ENCODE data around the gene ATG10. TPM values are rescaled to one million over a fixed set of nuclear protein-coding genes. Genes with fewer than 3 reads are reported as not detected.
"Not testable (repeated sequence)": the region's sequence is repeated elsewhere in the genome, so short reads cannot be mapped to it uniquely, and the experiment has no call there.

Gene ATG10
- total RNA-seq, 4 donors from 2014 or later = 8.5 to 15.2 (median 11.6) TPM

GRCh38 chr5:82137205-82137604 lies 165.4 kb downstream of the ATG10 start:
- intact Hi-C loops (cut with DNase I) = no loop called here
- H3K4me1 ChIP-seq = no peaks in the 10 kb centered on the region
- WGBS, 2 donors = 95 to 96% methylated on average over 5 of the region's 5 CpGs

DNA sequence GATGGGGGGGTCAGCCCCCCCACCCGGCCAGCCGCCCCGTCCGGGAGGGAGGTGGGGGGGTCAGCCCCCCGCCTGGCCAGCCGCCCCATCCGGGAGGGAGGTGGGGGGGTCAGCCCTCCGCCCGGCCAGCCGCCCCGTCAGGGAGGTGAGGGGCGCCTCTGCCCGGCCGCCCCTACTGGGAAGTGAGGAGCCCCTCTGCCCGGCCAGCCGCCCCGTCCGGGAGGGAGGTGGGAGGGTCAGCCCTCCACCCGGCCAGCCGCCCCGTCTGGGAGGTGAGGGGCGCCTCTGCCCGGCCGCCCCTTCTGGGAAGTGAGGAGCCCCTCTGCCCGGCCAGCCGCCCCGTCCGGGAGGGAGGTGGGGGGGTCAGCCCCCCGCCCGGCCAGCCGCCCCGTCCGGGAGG lies 168.0 kb downstream of the ATG10 start:
- H3K27ac ChIP-seq; intact Hi-C loops (cut with DNase I); H3K36me3 ChIP-seq; DNase-seq; H3K9me3 ChIP-seq; H3K4me1 ChIP-seq; H3K4me3 ChIP-seq (replicated peaks in 1 of 3); H3K27me3 ChIP-seq: not testable (repeated sequence)
- WGBS, 2 donors = no CpG with 5 or more reads among the region's 33 CpGs

More at GRCh38 chr5:82137205-82137604, 165.4 kb downstream of the ATG10 start:
- H3K36me3 ChIP-seq = no peaks in the 10 kb centered on the region
- H3K27ac ChIP-seq = no peak overlapping the region
- no peaks in the 10 kb centered on the region for H3K9me3 ChIP-seq
- TF ChIP-seq POLR2A (IDR thresholded peaks at IDR 0.05) (no peak), CTCF (IDR thresholded peaks at IDR 0.05) (no peak)
- no peak overlapping the region for H3K4me3 ChIP-seq (replicated peaks in 1 of 3)
- DNase-seq = no peak
- H3K27me3 ChIP-seq = no peaks in the 10 kb centered on the region

DNA sequence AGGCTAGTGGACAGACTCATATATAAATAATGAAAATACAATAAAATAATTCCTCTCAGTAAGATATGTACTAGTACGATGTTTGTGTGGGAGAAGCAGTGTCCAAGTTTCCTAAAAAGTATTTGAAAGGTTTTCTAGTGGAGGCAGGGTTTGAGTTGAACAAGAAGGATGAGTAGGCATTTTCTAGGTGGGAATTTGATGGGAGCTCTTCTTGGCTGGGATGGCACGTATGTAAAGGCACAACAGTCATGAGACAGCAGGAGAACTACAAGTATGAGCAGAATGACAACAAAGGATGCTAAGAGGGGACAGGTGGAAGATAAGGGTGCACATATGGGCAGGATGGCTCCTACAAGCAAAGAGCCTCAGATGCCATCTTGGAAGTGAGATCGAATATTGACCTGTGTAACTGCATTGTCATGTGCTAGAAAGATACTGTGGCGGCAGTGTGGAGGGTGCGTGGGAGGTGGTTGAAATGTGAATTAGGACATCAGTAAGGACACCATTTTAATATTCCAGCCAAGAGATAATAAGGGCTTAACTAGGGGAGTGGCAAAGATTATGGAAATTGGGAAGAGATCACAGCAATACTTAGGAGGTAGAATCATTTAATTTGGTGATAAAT lies 170.5 kb downstream of the ATG10 start:
- no peak for TF ChIP-seq CTCF (IDR thresholded peaks at IDR 0.05)
- no peak overlapping the region for H3K27ac ChIP-seq
- WGBS, 2 donors = 96 to 99% methylated on average over 5 of the region's 5 CpGs
- no peaks in the 10 kb centered on the region for H3K27me3 ChIP-seq
- no peaks in the 10 kb centered on the region for H3K36me3 ChIP-seq
- H3K4me1 ChIP-seq = no peaks in the 10 kb centered on the region
- intact Hi-C loops (cut with DNase I) = no loop called here
- H3K9me3 ChIP-seq = no peaks in the 10 kb centered on the region
- H3K4me3 ChIP-seq (replicated peaks in 1 of 3) = no peak overlapping the region
- no peak for DNase-seq

DNA sequence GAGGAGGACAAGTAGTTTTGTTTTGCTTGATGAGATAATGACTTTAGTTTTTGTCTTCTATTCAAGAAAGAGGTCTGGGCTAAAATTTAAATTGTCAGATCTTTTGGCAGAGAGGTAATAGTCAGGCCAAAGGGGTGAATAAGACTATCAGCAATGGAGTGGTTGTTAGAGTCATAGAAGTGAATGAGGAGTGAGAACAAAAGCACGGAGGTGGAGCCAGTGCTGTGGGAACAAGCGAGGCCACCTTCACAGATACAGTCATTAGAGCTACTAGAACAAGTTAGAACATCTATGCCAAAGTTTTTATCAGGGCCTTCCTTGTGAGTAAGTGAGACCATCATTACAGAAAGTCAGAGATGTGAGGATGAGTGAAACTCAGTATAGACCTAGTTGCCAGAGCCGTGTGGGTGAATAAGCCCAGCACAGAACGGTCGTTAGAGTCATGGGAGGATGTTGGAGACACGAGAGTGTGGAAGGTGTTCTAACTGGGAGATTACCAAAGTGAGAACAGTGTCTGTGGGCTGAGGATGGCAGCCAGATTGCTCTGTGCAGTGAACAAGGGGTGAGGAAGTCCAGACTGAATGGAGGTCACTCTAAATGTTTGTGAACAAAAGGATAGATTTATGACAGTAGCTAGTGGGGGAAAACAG lies 171.2 kb downstream of the ATG10 start:
- H3K4me1 ChIP-seq = no peaks in the 10 kb centered on the region
- intact Hi-C loops (cut with DNase I) = no loop called here
- no peak for DNase-seq
- H3K27me3 ChIP-seq = no peaks in the 10 kb centered on the region
- no peak for TF ChIP-seq CTCF (IDR thresholded peaks at IDR 0.05)
- TF ChIP-seq POLR2A (IDR thresholded peaks at IDR 0.05) = no peak
- H3K4me3 ChIP-seq (replicated peaks in 1 of 3) = no peak overlapping the region
- WGBS, 2 donors = 87 to 92% methylated on average over 6 of the region's 6 CpGs
- no peak overlapping the region for H3K27ac ChIP-seq
- no peaks in the 10 kb centered on the region for H3K9me3 ChIP-seq
- no peaks in the 10 kb centered on the region for H3K36me3 ChIP-seq

- H3K27ac ChIP-seq = no peak overlapping the region
Measured at GRCh38 chr5:82147860-82148573, 176.2 kb downstream of the ATG10 start.

More at GRCh38 chr5:82147860-82148573, 176.2 kb downstream of the ATG10 start:
- TF ChIP-seq POLR2A (IDR thresholded peaks at IDR 0.05) (no peak), CTCF (IDR thresholded peaks at IDR 0.05) (no peak)
- H3K4me1 ChIP-seq = no peaks in the 10 kb centered on the region
- H3K27me3 ChIP-seq = no peaks in the 10 kb centered on the region
- no peak for DNase-seq
- no peak overlapping the region for H3K4me3 ChIP-seq (replicated peaks in 1 of 3)
- 93 to 98% methylated on average over 1 of the region's 1 CpG for WGBS, 2 donors
- intact Hi-C loops (cut with DNase I) = no loop called here
- no peaks in the 10 kb centered on the region for H3K36me3 ChIP-seq
- H3K9me3 ChIP-seq = no peaks in the 10 kb centered on the region

Data from thyroid gland (tissue), 4 donors.